K562 (cell line): ENCODE data around the gene SLC26A8. TPM values are rescaled to one million over a fixed set of nuclear protein-coding genes. Genes with fewer than 3 reads are reported as not detected.

ENCODE experiments used
- ATAC-seq: fragments of 200-7000 bp; cut with Tn5 transposase; 3 replicates; pipeline ENCODE4 v1.9.1; 2020; ENCODE audit warnings: moderate library complexity
- BruUV-seq: library from RNA; stranded (reverse); fragments of 400-500 nt; replicated peaks from 2 replicates; lab custom pipeline; 2021; lab: Mats Ljungman, UMichigan
- CTCF ChIA-PET: fragments of 300-600 bp; formaldehyde crosslinking; extraction: SDS; loops from one replicate; lab custom pipeline; 2021; ENCODE audit warnings: low intra/inter-chr PET ratio; lab: Yijun Ruan, JAX
- POLR2A ChIA-PET: fragments of 300-600, 350-650 bp; sonication (Branson Sonifier 250); formaldehyde crosslinking; extraction: SDS; loops from one replicate; lab custom pipeline; 2021; ENCODE audit warnings: antibody characterized with exemption, inconsistent platforms; lab: Yijun Ruan, JAX
- DNase-seq, 4 experiments: peaks; one replicate each; pipeline versions ENCODE4 v3.0.0 to v3.0.0-alpha.2; 2011 to 2018; ENCODE audit warnings: low spot score in 3 of 4, mixed read lengths in 3 of 4; ENCODE audit errors: extremely low read depth in 1 of 4
- FAIRE-seq: peaks from 2 replicates; lab custom pipeline; 2011; peaks lifted over from hg19 to GRCh38; lab: Jason Lieb, UNC
- H2AFZ ChIP-seq: 2 replicates; pipeline ENCODE4 v1.6.0; 2011; ENCODE audit warnings: low read depth, low read length, control low read depth, inconsistent platforms
- H3K27ac ChIP-seq: fragments of 200-600 bp; 3 replicates; pipeline ENCODE4 v1.8.0; 2011; ENCODE audit warnings: low read depth, mild to moderate bottlenecking, control low read depth, inconsistent platforms, low read length, moderate library complexity, mixed read lengths; ENCODE audit errors: extremely low read depth
- H3K27me3 ChIP-seq, 2 experiments: fragments of 300-600 bp in 1 of 2; 2 replicates in 1 of 2; 3 replicates in 1 of 2; pipeline versions ENCODE4 v1.6.0 to v1.8.0; 2011; ENCODE audit warnings: inconsistent platforms in 2 of 2, low read length in 2 of 2, mild to moderate bottlenecking in 1 of 2, mixed read lengths in 1 of 2, moderate library complexity in 1 of 2; ENCODE audit not compliant: control insufficient read depth in 2 of 2, insufficient read depth in 2 of 2
- H3K36me3 ChIP-seq: fragments of 300-600 bp; 3 replicates; pipeline ENCODE4 v1.8.0; 2011; ENCODE audit warnings: mild to moderate bottlenecking, low read length, inconsistent platforms; ENCODE audit not compliant: control insufficient read depth, insufficient read depth
- H3K4me1 ChIP-seq, 2 experiments: fragments of 200-600 bp in 1 of 2; replicated peaks in 1 of 2; 2 replicates in 1 of 2; 3 replicates in 1 of 2; pipeline versions ENCODE4 v1.5.1 to v1.8.0; 2011; ENCODE audit warnings: inconsistent platforms in 2 of 2, low read length in 2 of 2, mild to moderate bottlenecking in 1 of 2, mixed read lengths in 1 of 2, moderate library complexity in 1 of 2; ENCODE audit not compliant: control insufficient read depth in 2 of 2, insufficient read depth in 2 of 2
- H3K4me2 ChIP-seq: 2 replicates; pipeline ENCODE4 v1.6.1; 2011; ENCODE audit warnings: low read length, control low read depth, inconsistent platforms, mixed read lengths; ENCODE audit not compliant: insufficient read depth
- H3K4me3 ChIP-seq: fragments of 200-600 bp; sonication (generic), shearing (Covaris generic); 2 replicates; pipeline ENCODE4 v1.5.1; 2016; ENCODE audit warnings: control low read depth, inconsistent platforms
- H3K79me2 ChIP-seq: fragments of 200-600 bp; 3 replicates; pipeline ENCODE4 v1.8.0; 2011; ENCODE audit warnings: low read length, inconsistent platforms; ENCODE audit not compliant: control insufficient read depth, insufficient read depth
- H3K9ac ChIP-seq, 2 experiments: 2 replicates each; pipeline versions ENCODE4 v1.6.0 to v1.6.1; 2011; ENCODE audit warnings: low read depth in 2 of 2, low read length in 2 of 2, control low read depth in 1 of 2, inconsistent platforms in 1 of 2, mild to moderate bottlenecking in 1 of 2, mixed read lengths in 1 of 2; ENCODE audit not compliant: insufficient read depth in 1 of 2
- H3K9me1 ChIP-seq: one replicate; pipeline ENCODE4 v1.6.0; 2011; ENCODE audit warnings: inconsistent platforms, mild to moderate bottlenecking, low read length, moderate library complexity; ENCODE audit not compliant: control insufficient read depth, insufficient read depth
- H3K9me3 ChIP-seq: replicated peaks from 2 replicates; pipeline ENCODE4 v1.5.1; 2011; ENCODE audit warnings: low read depth, low read length, inconsistent platforms; ENCODE audit not compliant: control insufficient read depth, insufficient read depth
- H4K20me1 ChIP-seq: replicated peaks from 2 replicates; pipeline ENCODE4 v1.6.1; 2011; ENCODE audit warnings: low read length, inconsistent platforms, mixed read lengths; ENCODE audit not compliant: control insufficient read depth, insufficient read depth
- BRCA1 ChIP-seq, 2 experiments: fragments of 450-650 bp in 1 of 2; sonication (generic) in 1 of 2; formaldehyde crosslinking in 1 of 2; IDR thresholded peaks; 2 replicates each; pipeline versions ENCODE4 v1.5.0 to v1.6.1; 2017 to 2020; ENCODE audit warnings: mild to moderate bottlenecking in 1 of 2, missing genetic modification reagents in 1 of 2
- CEBPZ ChIP-seq: fragments of 150-350 bp; IDR thresholded peaks from 2 replicates; pipeline ENCODE4 v1.6.1; 2014; ENCODE audit warnings: low read depth, mild to moderate bottlenecking, low read length, borderline replicate concordance
- LEF1 ChIP-seq: fragments of 450-650 bp; IDR thresholded peaks from 2 replicates; pipeline ENCODE4 v1.6.1; 2016; ENCODE audit warnings: mild to moderate bottlenecking
- MTA3 ChIP-seq: fragments of 450-650 bp; formaldehyde crosslinking; IDR thresholded peaks from 2 replicates; pipeline ENCODE4 v1.6.1; 2017; ENCODE audit warnings: mild to moderate bottlenecking, borderline replicate concordance
- ZHX1 ChIP-seq: fragments of 150-350 bp; conservative IDR thresholded peaks from 2 replicates; pipeline ENCODE4 v1.6.1; 2014; ENCODE audit warnings: low read length
- ZNF232 ChIP-seq: sonication (generic); formaldehyde crosslinking; IDR thresholded peaks from 2 replicates; pipeline ENCODE4 v1.8.0; 2022; ENCODE audit warnings: mild to moderate bottlenecking, missing genetic modification reagents
- WGBS: fragments of 100-300 bp; shearing (Covaris generic); methylation state at CpG from one replicate; pipeline ENCODE4 v1.1.6; 2016; ENCODE audit warnings: low coverage, mixed read lengths; ENCODE audit not compliant: insufficient coverage; ENCODE audit errors: missing lambda C conversion rate; 5-methylcytosine and 5-hydroxymethylcytosine counted together
- in situ Hi-C: fragments of 300-500 bp; cut with MboI; formaldehyde crosslinking; loops from 4 replicates; pipeline ENCODE4 v1.15.0; 2018; ENCODE audit warnings: inconsistent platforms, mixed read lengths
- intact Hi-C: fragments of 100-400 bp; cut with micrococcal nuclease; formaldehyde crosslinking; loops from 2 replicates; pipeline ENCODE4 v1.14.2; 2022
- polyA plus RNA-seq, 8 experiments: library from polyadenylated mRNA; depleted of rRNA in 4 of 8; stranded (reverse) in 5 of 8; unstranded in 3 of 8; fragments of >200 nt; fragmentation: Nextera tagmentation in 2 of 8; fragmentation: Illumina TruSeq in 1 of 8; extraction: Ambion mirVana in 2 of 8; extraction: Trizol in 1 of 8; gene quantifications; 2 replicates each; pipeline versions ENCODE4 v1.2.1 to v1.2.3, GENCODE V29; 2011 to 2014; ENCODE audit warnings: inconsistent platforms in 1 of 8, missing spikeins in 1 of 8
- total RNA-seq, 7 experiments: library from RNA; depleted of rRNA in 6 of 7; stranded (reverse); fragments of >200 nt in 6 of 7; fragmentation: Illumina TruSeq in 2 of 7; extraction: Trizol in 2 of 7; gene quantifications; 2 replicates each; pipeline versions ENCODE4 v1.2.1 to v1.2.3, GENCODE V29; 2011 to 2021; ENCODE audit warnings: low replicate concordance in 1 of 7
- TF ChIP-seq, protein P1 (sequence below): IDR thresholded peaks from 3 replicates; pipeline ENCODE4 v1.6.1; 2011; ENCODE audit warnings: borderline replicate concordance, mild to moderate bottlenecking; ENCODE audit not compliant: insufficient read length, insufficient read depth
- TF ChIP-seq, protein P2 (sequence below): fragments of 450-650 bp; IDR thresholded peaks from 2 replicates; pipeline ENCODE4 v1.6.1; 2018; ENCODE audit warnings: mild to moderate bottlenecking, low read depth; ENCODE audit not compliant: partially characterized antibody

SLC26A8 gene
- total and polyA plus RNA-seq, 9 of the 15 experiments (the other 6 are each of a cell fraction or from before 2014, with no cell fraction given), result not detected

GRCh38 chr6:36025260-36025931 lies 955 bp upstream of the SLC26A8 start:
- Histone ChIP-seq H3K36me3 (no peaks in the 10 kb centered on the region), H3K9ac (peak overlapping the region in 1 of 2 experiments; percentile 15; a peak in 1 of 4 replicates), H4K20me1 (0 out of 2 replicates have a peak, but pooled peaks cover 8% of the 10 kb centered on the region), H3K27me3 (no peaks in the 10 kb centered on the region), H3K4me3 (no peak overlapping the region), H3K4me2 (peak overlapping the region; percentile 63), H3K9me1 (no peaks in the 10 kb centered on the region), H3K79me2 (peaks cover 28% of the 10 kb centered on the region), H3K4me1 (peaks cover 22 to 37% of the 10 kb centered on the region in 2 experiments), H3K9me3 (no peaks in the 10 kb centered on the region), H3K27ac (peak overlapping the region; percentile 61), H2AFZ (peak overlapping the region; percentile 81)
- 13% methylated on average over 1 of the region's 1 CpG for WGBS
- intact Hi-C loops (loop anchor here (5.0 kb wide), 1 partner anchor 52 kb away; no protein-coding TSS in a partner anchor), in situ Hi-C loops (loop anchor here (5.0 kb wide), 1 partner anchor 72 kb away; no protein-coding TSS in a partner anchor)
- ATAC-seq, result no peak
- CTCF ChIA-PET, result interaction anchor here (0.6 kb wide), 1 partner anchor 92 kb away, joined by 5 read pairs; no protein-coding TSS in a partner anchor
- FAIRE-seq, result peak; percentile 52
- DNase-seq, result peak; percentile 51 to 67 (median 60)
- POLR2A ChIA-PET, result interaction anchor here (0.6 to 5.4 kb wide), 5 partner anchors 13 to 191 kb away, joined by 3 to 37 read pairs (median 3); no protein-coding TSS in a partner anchor
- BruUV-seq, result no TSS peak
- TF ChIP-seq BRCA1 (IDR thresholded peaks at IDR 0.05) (no peak), BRCA1 (CRISPR knock-in tag; IDR thresholded peaks at IDR 0.05) (no peak), LEF1 (peak; percentile 76), ZNF232 (CRISPR knock-in tag) (no peak), ZHX1 (no peak), CEBPZ (no peak), MTA3 (peak; percentile 68)
- TF ChIP-seq, protein P1, sequence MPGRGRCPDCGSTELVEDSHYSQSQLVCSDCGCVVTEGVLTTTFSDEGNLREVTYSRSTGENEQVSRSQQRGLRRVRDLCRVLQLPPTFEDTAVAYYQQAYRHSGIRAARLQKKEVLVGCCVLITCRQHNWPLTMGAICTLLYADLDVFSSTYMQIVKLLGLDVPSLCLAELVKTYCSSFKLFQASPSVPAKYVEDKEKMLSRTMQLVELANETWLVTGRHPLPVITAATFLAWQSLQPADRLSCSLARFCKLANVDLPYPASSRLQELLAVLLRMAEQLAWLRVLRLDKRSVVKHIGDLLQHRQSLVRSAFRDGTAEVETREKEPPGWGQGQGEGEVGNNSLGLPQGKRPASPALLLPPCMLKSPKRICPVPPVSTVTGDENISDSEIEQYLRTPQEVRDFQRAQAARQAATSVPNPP, result no peak
- TF ChIP-seq, protein P2, sequence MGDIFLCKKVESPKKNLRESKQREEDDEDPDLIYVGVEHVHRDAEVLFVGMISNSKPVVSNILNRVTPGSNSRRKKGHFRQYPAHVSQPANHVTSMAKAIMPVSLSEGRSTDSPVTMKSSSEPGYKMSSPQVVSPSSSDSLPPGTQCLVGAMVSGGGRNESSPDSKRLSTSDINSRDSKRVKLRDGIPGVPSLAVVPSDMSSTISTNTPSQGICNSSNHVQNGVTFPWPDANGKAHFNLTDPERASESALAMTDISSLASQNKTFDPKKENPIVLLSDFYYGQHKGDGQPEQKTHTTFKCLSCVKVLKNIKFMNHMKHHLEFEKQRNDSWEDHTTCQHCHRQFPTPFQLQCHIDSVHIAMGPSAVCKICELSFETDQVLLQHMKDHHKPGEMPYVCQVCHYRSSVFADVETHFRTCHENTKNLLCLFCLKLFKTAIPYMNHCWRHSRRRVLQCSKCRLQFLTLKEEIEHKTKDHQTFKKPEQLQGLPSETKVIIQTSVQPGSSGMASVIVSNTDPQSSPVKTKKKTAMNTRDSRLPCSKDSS, result no peak
